ENCODE measurements around the gene RPL13A.

Gene RPL13A

GRCh38 chr19:49475191-49475917 is 12.1 kb upstream of the RPL13A start:
- TF ChIP-seq, protein P1, sequence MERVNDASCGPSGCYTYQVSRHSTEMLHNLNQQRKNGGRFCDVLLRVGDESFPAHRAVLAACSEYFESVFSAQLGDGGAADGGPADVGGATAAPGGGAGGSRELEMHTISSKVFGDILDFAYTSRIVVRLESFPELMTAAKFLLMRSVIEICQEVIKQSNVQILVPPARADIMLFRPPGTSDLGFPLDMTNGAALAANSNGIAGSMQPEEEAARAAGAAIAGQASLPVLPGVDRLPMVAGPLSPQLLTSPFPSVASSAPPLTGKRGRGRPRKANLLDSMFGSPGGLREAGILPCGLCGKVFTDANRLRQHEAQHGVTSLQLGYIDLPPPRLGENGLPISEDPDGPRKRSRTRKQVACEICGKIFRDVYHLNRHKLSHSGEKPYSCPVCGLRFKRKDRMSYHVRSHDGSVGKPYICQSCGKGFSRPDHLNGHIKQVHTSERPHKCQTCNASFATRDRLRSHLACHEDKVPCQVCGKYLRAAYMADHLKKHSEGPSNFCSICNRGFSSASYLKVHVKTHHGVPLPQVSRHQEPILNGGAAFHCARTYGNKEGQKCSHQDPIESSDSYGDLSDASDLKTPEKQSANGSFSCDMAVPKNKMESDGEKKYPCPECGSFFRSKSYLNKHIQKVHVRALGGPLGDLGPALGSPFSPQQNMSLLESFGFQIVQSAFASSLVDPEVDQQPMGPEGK (CRISPR knock-in tag; IDR thresholded peaks at IDR 0.05; ENCODE audit: borderline replicate concordance), result no peak
- no peak for TF ChIP-seq OSR1 (CRISPR knock-in tag; IDR thresholded peaks at IDR 0.05)
- no peak for TF ChIP-seq CREB5 (CRISPR knock-in tag; IDR thresholded peaks at IDR 0.05; ENCODE audit: low read depth)
- no peak for TF ChIP-seq ZC3H10 (CRISPR knock-in tag; IDR thresholded peaks at IDR 0.05)
- TF ChIP-seq ARNTL (CRISPR knock-in tag; IDR thresholded peaks at IDR 0.05; ENCODE audit: borderline replicate concordance, low read depth), result no peak
- no peak for ATAC-seq

DNA sequence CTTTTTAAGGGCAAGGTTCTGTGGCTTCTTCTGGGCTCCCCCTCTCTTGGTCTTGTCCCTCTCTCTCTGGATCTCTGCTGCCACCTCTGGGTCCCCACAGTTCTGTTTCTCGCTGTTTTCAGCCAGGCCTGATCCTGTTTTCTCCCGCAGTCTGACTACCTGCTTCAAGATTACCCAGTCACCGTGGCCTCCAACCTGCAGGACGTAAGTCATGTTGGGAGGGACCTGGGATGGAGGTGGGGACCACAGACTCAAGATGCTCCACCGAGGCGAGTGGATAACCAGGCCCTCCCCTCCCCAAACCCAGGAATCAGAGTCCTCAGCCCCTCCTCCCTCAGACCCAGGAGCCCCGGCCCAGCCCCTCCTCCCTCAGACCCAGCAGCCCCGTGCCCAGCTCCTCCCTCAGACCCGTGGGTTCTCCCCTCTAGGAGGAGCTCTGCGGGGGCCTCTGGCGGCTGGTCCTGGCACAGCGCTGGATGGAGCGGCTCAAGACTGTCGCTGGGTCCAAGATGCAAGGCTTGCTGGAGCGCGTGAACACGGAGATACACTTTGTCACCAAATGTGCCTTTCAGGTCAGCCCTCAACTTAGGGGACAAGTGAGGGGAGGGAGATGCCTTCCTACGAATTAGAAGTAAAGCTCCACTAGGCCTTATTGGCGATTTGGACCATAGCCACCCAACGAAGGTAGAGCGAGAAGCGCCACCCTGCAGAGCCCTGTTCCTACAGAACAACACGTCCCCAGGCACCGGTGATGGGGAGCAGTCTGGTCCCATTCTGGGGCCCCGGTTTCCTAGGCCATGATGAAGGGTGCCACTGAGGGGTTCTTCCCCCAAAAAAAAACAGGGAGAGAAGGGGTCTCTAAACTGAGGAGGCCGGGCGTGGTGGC is 11.2 kb upstream of the RPL13A start:
- peak; percentile 50 for ATAC-seq
- no peak for TF ChIP-seq BACH2 (CRISPR knock-in tag; IDR thresholded peaks at IDR 0.05; ENCODE audit: borderline replicate concordance)
- TF ChIP-seq ARNTL (CRISPR knock-in tag; IDR thresholded peaks at IDR 0.05; ENCODE audit: borderline replicate concordance, low read depth), result no peak
- no peak for TF ChIP-seq SNAI2 (CRISPR knock-in tag; IDR thresholded peaks at IDR 0.05)
- no peak for TF ChIP-seq PPARA (CRISPR knock-in tag; IDR thresholded peaks at IDR 0.05; ENCODE audit: borderline replicate concordance)
- TF ChIP-seq ESRRG (CRISPR knock-in tag; IDR thresholded peaks at IDR 0.05), result no peak
- TF ChIP-seq TCF4 (CRISPR knock-in tag; IDR thresholded peaks at IDR 0.05; ENCODE audit: borderline replicate concordance), result no peak

DNA sequence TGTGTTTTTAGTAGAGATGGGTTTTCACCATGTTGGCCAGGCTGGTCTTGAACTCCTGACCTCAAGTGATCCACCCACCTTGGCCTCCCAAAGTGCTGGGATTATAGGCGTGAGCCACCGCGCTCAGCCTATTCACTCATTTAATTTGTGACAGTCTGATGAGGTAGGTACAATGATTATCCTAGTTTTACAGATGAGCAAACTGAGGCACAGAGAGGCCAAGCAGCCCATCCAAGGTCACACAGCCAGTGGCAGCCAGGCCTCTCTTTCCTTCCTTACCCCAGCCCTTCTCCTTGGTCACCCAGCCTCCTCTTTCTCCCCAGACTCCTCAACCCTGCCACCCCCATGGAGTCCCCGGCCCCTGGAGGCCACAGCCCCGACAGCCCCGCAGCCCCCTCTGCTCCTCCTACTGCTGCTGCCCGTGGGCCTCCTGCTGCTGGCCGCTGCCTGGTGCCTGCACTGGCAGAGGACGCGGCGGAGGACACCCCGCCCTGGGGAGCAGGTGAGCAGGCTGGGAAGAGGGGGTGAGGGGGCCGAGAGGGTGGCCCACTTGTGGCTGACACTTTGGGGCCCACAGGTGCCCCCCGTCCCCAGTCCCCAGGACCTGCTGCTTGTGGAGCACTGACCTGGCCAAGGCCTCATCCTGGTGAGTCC is 7.3 kb upstream of the RPL13A start:
- no peak for TF ChIP-seq ZNF565 (CRISPR knock-in tag; conservative IDR thresholded peaks at IDR 0.05; ENCODE audit: low read depth)
- ATAC-seq, result no peak

- ATAC-seq, result no peak
- no peak for TF ChIP-seq PPARA (CRISPR knock-in tag; IDR thresholded peaks at IDR 0.05; ENCODE audit: borderline replicate concordance)
- no peak for TF ChIP-seq ZFP3 (CRISPR knock-in tag; IDR thresholded peaks at IDR 0.05)
- TF ChIP-seq POU6F1 (CRISPR knock-in tag; IDR thresholded peaks at IDR 0.05; ENCODE audit: borderline replicate concordance, low read depth), result no peak
- TF ChIP-seq ARNTL (CRISPR knock-in tag; IDR thresholded peaks at IDR 0.05; ENCODE audit: borderline replicate concordance, low read depth), result no peak
- TF ChIP-seq OSR1 (CRISPR knock-in tag; IDR thresholded peaks at IDR 0.05), result no peak
- TF ChIP-seq, protein P2, sequence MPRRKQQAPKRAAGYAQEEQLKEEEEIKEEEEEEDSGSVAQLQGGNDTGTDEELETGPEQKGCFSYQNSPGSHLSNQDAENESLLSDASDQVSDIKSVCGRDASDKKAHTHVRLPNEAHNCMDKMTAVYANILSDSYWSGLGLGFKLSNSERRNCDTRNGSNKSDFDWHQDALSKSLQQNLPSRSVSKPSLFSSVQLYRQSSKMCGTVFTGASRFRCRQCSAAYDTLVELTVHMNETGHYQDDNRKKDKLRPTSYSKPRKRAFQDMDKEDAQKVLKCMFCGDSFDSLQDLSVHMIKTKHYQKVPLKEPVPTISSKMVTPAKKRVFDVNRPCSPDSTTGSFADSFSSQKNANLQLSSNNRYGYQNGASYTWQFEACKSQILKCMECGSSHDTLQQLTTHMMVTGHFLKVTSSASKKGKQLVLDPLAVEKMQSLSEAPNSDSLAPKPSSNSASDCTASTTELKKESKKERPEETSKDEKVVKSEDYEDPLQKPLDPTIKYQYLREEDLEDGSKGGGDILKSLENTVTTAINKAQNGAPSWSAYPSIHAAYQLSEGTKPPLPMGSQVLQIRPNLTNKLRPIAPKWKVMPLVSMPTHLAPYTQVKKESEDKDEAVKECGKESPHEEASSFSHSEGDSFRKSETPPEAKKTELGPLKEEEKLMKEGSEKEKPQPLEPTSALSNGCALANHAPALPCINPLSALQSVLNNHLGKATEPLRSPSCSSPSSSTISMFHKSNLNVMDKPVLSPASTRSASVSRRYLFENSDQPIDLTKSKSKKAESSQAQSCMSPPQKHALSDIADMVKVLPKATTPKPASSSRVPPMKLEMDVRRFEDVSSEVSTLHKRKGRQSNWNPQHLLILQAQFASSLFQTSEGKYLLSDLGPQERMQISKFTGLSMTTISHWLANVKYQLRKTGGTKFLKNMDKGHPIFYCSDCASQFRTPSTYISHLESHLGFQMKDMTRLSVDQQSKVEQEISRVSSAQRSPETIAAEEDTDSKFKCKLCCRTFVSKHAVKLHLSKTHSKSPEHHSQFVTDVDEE (CRISPR knock-in tag; IDR thresholded peaks at IDR 0.05), result no peak
- no peak for TF ChIP-seq SNAI2 (CRISPR knock-in tag; IDR thresholded peaks at IDR 0.05)
- TF ChIP-seq, protein P1 (CRISPR knock-in tag; IDR thresholded peaks at IDR 0.05; ENCODE audit: borderline replicate concordance), result no peak
Observed at GRCh38 chr19:49481020-49481683, 6.3 kb upstream of the RPL13A start.

Measured in SK-N-SH treated with all-trans-retinoic acid at 6 μM for 48 hours (cell line).